Ovary (tissue), 3 donors: ENCODE measurements around the gene RPS6KA5.

Experiments used
- POLR2A ChIP-seq: fragments of 450-650 bp; IDR thresholded peaks from one replicate; pipeline ENCODE4 v1.6.1; 2017; ENCODE audit warnings: antibody characterized with exemption, mild to moderate bottlenecking, moderate library complexity
- TF ChIP-seq, protein P1 (sequence below), 3 donors: fragments of 450-650 bp in 2 of 3; fragments of 200-600 bp in 1 of 3; IDR thresholded peaks; one replicate each; pipeline versions ENCODE4 v1.5.1 to v1.8.0; 2016 to 2022; ENCODE audit warnings: antibody characterized with exemption in 3 of 3, mild to moderate bottlenecking in 1 of 3
- donor health status: DM: no; HTN: no; CAD: no.

DNA sequence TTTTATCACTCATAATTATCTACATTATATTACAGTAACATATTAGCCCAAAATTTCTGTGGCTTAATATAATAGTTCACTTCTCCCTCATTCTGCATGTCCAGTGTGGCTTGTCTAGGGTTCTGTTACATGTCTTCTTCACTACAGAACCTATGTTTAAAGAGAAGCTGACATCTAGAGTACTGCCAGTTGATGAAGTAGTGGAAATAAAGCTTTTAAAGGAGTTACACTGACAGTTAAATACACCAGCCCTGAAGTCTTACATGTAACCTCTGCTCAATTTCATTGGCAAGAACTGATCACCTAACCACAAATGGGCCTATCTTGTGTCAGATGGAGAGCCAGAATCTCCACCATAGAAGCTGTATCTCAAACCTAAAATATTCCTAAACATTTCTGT is 32.9 kb downstream of the RPS6KA5 start:
- TF ChIP-seq, protein P1, sequence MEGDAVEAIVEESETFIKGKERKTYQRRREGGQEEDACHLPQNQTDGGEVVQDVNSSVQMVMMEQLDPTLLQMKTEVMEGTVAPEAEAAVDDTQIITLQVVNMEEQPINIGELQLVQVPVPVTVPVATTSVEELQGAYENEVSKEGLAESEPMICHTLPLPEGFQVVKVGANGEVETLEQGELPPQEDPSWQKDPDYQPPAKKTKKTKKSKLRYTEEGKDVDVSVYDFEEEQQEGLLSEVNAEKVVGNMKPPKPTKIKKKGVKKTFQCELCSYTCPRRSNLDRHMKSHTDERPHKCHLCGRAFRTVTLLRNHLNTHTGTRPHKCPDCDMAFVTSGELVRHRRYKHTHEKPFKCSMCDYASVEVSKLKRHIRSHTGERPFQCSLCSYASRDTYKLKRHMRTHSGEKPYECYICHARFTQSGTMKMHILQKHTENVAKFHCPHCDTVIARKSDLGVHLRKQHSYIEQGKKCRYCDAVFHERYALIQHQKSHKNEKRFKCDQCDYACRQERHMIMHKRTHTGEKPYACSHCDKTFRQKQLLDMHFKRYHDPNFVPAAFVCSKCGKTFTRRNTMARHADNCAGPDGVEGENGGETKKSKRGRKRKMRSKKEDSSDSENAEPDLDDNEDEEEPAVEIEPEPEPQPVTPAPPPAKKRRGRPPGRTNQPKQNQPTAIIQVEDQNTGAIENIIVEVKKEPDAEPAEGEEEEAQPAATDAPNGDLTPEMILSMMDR (IDR thresholded peaks at IDR 0.05) = no peak
- no peak for TF ChIP-seq POLR2A
